A673 (cell line): ENCODE results near the gene SMARCD3.

Experiments used
- EZH2 ChIP-seq: fragments of 200-600 bp; sonication (generic); IDR thresholded peaks from 2 replicates; pipeline ENCODE4 v1.6.1; 2017; ENCODE audit warnings: borderline replicate concordance, low read depth, mild to moderate bottlenecking, mixed read lengths, antibody characterized with exemption, low read length; ENCODE audit not compliant: poor library complexity, severe bottlenecking
- TF ChIP-seq, protein P1 (sequence below): fragments of 300-800, 200-600 bp; sonication (generic); conservative IDR thresholded peaks from 2 replicates; pipeline ENCODE4 v1.5.1; 2017; ENCODE audit warnings: low read depth, mild to moderate bottlenecking, antibody characterized with exemption, low read length, moderate library complexity, mixed read lengths

GRCh38 chr7:151208253-151208862 lies 40.1 kb downstream of the SMARCD3 start:
- TF ChIP-seq, protein P1, sequence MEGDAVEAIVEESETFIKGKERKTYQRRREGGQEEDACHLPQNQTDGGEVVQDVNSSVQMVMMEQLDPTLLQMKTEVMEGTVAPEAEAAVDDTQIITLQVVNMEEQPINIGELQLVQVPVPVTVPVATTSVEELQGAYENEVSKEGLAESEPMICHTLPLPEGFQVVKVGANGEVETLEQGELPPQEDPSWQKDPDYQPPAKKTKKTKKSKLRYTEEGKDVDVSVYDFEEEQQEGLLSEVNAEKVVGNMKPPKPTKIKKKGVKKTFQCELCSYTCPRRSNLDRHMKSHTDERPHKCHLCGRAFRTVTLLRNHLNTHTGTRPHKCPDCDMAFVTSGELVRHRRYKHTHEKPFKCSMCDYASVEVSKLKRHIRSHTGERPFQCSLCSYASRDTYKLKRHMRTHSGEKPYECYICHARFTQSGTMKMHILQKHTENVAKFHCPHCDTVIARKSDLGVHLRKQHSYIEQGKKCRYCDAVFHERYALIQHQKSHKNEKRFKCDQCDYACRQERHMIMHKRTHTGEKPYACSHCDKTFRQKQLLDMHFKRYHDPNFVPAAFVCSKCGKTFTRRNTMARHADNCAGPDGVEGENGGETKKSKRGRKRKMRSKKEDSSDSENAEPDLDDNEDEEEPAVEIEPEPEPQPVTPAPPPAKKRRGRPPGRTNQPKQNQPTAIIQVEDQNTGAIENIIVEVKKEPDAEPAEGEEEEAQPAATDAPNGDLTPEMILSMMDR: no peak
- no peak for TF ChIP-seq EZH2
